Endothelial cell of umbilical vein (primary cell): ENCODE results near the gene PFKFB1. TPM values are rescaled to one million over a fixed set of nuclear protein-coding genes. Genes with fewer than 3 reads are reported as not detected.

Experiments
- BruUV-seq: library from RNA; stranded (reverse); fragments of 400-500 nt; replicated peaks from 2 replicates; lab custom pipeline; 2021; lab: Mats Ljungman, UMichigan
- CTCF ChIA-PET: fragments of 300-600, 350-600 bp; sonication (Branson Sonifier 250); formaldehyde crosslinking; loops from one replicate; lab custom pipeline; 2021; ENCODE audit warnings: antibody characterized with exemption, inconsistent platforms; lab: Charles Lee
- POLR2A ChIA-PET: fragments of 300-600, 350-600 bp; sonication (Branson Sonifier 250); formaldehyde crosslinking; loops from one replicate; lab custom pipeline; 2021; ENCODE audit warnings: antibody characterized with exemption, inconsistent platforms; lab: Charles Lee
- DNase-seq: peaks from one replicate; pipeline ENCODE4 v3.0.0-alpha.2; 2011; ENCODE audit warnings: low read depth, low spot score
- FAIRE-seq: peaks from 2 replicates; lab custom pipeline; 2011; peaks lifted over from hg19 to GRCh38; lab: Jason Lieb, UNC
- H2AFZ ChIP-seq: 2 replicates; pipeline ENCODE4 v1.6.0; 2012; ENCODE audit warnings: low read depth, low read length, control low read depth, inconsistent platforms
- H3K27ac ChIP-seq: 2 replicates; pipeline ENCODE4 v1.5.1; 2011; ENCODE audit warnings: low read depth, mild to moderate bottlenecking, control low read depth, low read length, moderate library complexity; ENCODE audit not compliant: insufficient read depth
- H3K27me3 ChIP-seq, 2 experiments: 2 replicates each; pipeline versions ENCODE4 v1.6.0 to v1.6.1; 2011; ENCODE audit warnings: low read length in 2 of 2, mixed read lengths in 1 of 2; ENCODE audit not compliant: control insufficient read depth in 2 of 2, insufficient read depth in 2 of 2
- H3K36me3 ChIP-seq, 2 experiments: 2 replicates in 1 of 2; 3 replicates in 1 of 2; pipeline ENCODE4 v1.5.1; 2011; ENCODE audit warnings: low read length in 2 of 2, mild to moderate bottlenecking in 1 of 2, moderate library complexity in 1 of 2; ENCODE audit not compliant: control insufficient read depth in 2 of 2, insufficient read depth in 2 of 2; ENCODE audit errors: extremely low read depth in 1 of 2
- H3K4me1 ChIP-seq: 3 replicates; pipeline ENCODE4 v1.5.1; 2011; ENCODE audit warnings: mild to moderate bottlenecking, low read length; ENCODE audit not compliant: control insufficient read depth, insufficient read depth; ENCODE audit errors: extremely low read depth
- H3K4me2 ChIP-seq: 2 replicates; pipeline ENCODE4 v1.6.1; 2011; ENCODE audit warnings: low read length, control low read depth, mixed read lengths; ENCODE audit not compliant: insufficient read depth
- H3K4me3 ChIP-seq, 3 experiments: fragments of 200-600 bp in 1 of 3; sonication (generic), shearing (Covaris generic) in 1 of 3; replicated peaks in 1 of 3; 2 replicates each; pipeline ENCODE4 v1.5.1; 2011 to 2016; ENCODE audit warnings: control low read depth in 3 of 3, low read length in 3 of 3, mild to moderate bottlenecking in 2 of 3, inconsistent platforms in 1 of 3, low read depth in 1 of 3, moderate library complexity in 1 of 3; ENCODE audit not compliant: insufficient read depth in 1 of 3
- H3K79me2 ChIP-seq: 2 replicates; pipeline ENCODE4 v1.6.0; 2012; ENCODE audit warnings: low read length, inconsistent platforms; ENCODE audit not compliant: control insufficient read depth, insufficient read depth
- H3K9ac ChIP-seq: replicated peaks from 2 replicates; pipeline ENCODE3; 2011; ENCODE audit warnings: low read length, control low read depth; ENCODE audit not compliant: insufficient read depth; ENCODE audit errors: extremely low read depth
- H3K9me1 ChIP-seq: replicated peaks from 3 replicates; pipeline ENCODE4 v1.6.0; 2011; ENCODE audit warnings: mild to moderate bottlenecking, low read length; ENCODE audit not compliant: control insufficient read depth, insufficient read depth; ENCODE audit errors: extremely low read depth
- H3K9me3 ChIP-seq: replicated peaks from 2 replicates; pipeline ENCODE4 v1.5.1; 2012; ENCODE audit warnings: low read length, inconsistent platforms; ENCODE audit not compliant: control insufficient read depth, insufficient read depth
- H4K20me1 ChIP-seq: replicated peaks from 2 replicates; pipeline ENCODE3; 2011; ENCODE audit warnings: mild to moderate bottlenecking, low read length; ENCODE audit not compliant: control insufficient read depth, insufficient read depth; ENCODE audit errors: extremely low read depth
- CTCF ChIP-seq, 2 donors: IDR thresholded peaks; 1 replicate in 1 of 2; 2 replicates in 1 of 2; pipeline ENCODE4 v1.5.1; 2011; ENCODE audit warnings: low read length in 2 of 2, mild to moderate bottlenecking in 2 of 2, moderate library complexity in 2 of 2, control low read depth in 1 of 2, inconsistent platforms in 1 of 2, low read depth in 1 of 2; ENCODE audit not compliant: insufficient read depth in 1 of 2; ENCODE audit errors: extremely low read depth in 1 of 2
- EZH2 ChIP-seq: IDR thresholded peaks from 2 replicates; pipeline ENCODE4 v1.6.1; 2012; ENCODE audit warnings: borderline replicate concordance, low read depth, mild to moderate bottlenecking, moderate library complexity, low read length, inconsistent platforms; ENCODE audit not compliant: severe bottlenecking
- FOS ChIP-seq: IDR thresholded peaks from 2 replicates; pipeline ENCODE4 v1.6.1; 2011; ENCODE audit warnings: mild to moderate bottlenecking, low read length, moderate library complexity, borderline replicate concordance; ENCODE audit not compliant: insufficient read depth
- GATA2 ChIP-seq: IDR thresholded peaks from 2 replicates; pipeline ENCODE4 v1.7.0; 2011; ENCODE audit warnings: low read depth, mild to moderate bottlenecking, moderate library complexity, mixed read lengths, low read length; ENCODE audit not compliant: insufficient read length, insufficient read depth
- JUN ChIP-seq: IDR thresholded peaks from 2 replicates; pipeline ENCODE4 v1.6.1; 2011; ENCODE audit warnings: borderline replicate concordance, low read depth; ENCODE audit not compliant: insufficient read length, insufficient read depth
- MYC ChIP-seq: IDR thresholded peaks from one replicate; pipeline ENCODE4 v1.6.1; 2011; ENCODE audit warnings: mild to moderate bottlenecking, low read depth, low read length
- POLR2A ChIP-seq: IDR thresholded peaks from 2 replicates; pipeline ENCODE4 v1.6.1; 2012; ENCODE audit warnings: low read depth, mild to moderate bottlenecking, control low read depth, low read length
- POLR2AphosphoS5 ChIP-seq: IDR thresholded peaks from 2 replicates; pipeline ENCODE4 v1.6.1; 2012; ENCODE audit warnings: low read depth, mild to moderate bottlenecking, control low read depth, low read length, moderate library complexity; ENCODE audit not compliant: insufficient read depth
- dilution Hi-C: fragments of 300-500 bp; cut with MboI; formaldehyde crosslinking; loops from one replicate; pipeline ENCODE4 v1.15.0; 2019; ENCODE audit warnings: low sequenced_read_pairs; ENCODE audit not compliant: extremely low pct_ligation_motif_present
- intact Hi-C: fragments of 100-400 bp; cut with micrococcal nuclease; formaldehyde crosslinking; loops from one replicate; pipeline ENCODE4 v1.10.0; 2022
- polyA plus RNA-seq, 4 experiments: library from polyadenylated mRNA; depleted of rRNA in 3 of 4; stranded (reverse) in 3 of 4; unstranded in 1 of 4; fragments of >200 nt; gene quantifications; 2 replicates each; pipeline versions ENCODE4 v1.2.1 to v1.2.3, GENCODE V29; 2011 to 2012; ENCODE audit warnings: missing spikeins in 1 of 4
- total RNA-seq: library from RNA; stranded (reverse); gene quantifications from 2 replicates; pipeline ENCODE4 v1.2.3, GENCODE V29; 2021
- TF ChIP-seq, protein P1 (sequence below): IDR thresholded peaks from 2 replicates; pipeline ENCODE4 v1.6.1; 2011; ENCODE audit not compliant: insufficient read depth, insufficient read length

PFKFB1 gene
- total and polyA plus RNA-seq, 2 donors (not counting 3 experiments of a cell fraction or from before 2014, with no cell fraction given), result 0.18 to 0.20 TPM

DNA sequence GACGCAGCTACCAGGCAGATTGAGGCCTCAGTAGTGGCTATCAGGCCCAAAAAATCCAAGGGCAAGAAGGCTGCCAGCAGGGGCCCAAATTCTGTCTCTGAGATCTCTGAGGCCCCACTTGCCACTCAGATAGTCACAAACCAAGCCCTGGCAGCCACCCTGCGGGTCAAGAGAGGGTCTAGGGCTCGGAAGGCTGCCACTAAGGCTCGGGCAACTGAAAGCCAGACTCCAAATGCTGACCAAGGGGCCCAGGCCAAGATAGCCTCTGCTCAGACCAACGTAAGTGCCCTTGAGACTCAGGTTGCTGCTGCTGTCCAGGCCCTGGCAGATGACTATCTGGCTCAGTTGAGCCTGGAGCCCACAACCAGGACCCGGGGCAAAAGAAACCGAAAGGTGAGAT, 70.6 kb downstream of the PFKFB1 start:
- intact Hi-C loops, result loop anchor here (5.0 kb wide), 1 partner anchor 116 kb away; the partner anchor contains the start of gene MAGED2
- Histone ChIP-seq H3K27ac (no peak overlapping the region), H3K4me3 (no peak overlapping the region), H3K9me3 (no peaks in the 10 kb centered on the region), H3K36me3 (peaks cover 0 to 2% of the 10 kb centered on the region in 2 experiments), H3K9me1 (no peaks in the 10 kb centered on the region), H3K4me2 (no peak overlapping the region), H2AFZ (no peak overlapping the region), H3K4me1 (peaks cover 3% of the 10 kb centered on the region), H3K27me3 (no peaks in the 10 kb centered on the region), H3K79me2 (no peaks in the 10 kb centered on the region), H4K20me1 (no peaks in the 10 kb centered on the region), H3K9ac (no peak overlapping the region)
- FAIRE-seq (no peak), DNase-seq (no peak)
- POLR2A ChIA-PET, result no interaction called here
- no TSS peak for BruUV-seq
- TF ChIP-seq GATA2 (no peak), EZH2 (no peak), POLR2AphosphoS5 (no peak), POLR2A (no peak), MYC (no peak), JUN (no peak), FOS (no peak), CTCF (IDR thresholded peaks at IDR 0.05; ENCODE audit: extremely low read depth in 1 of 2, insufficient read depth in 1 of 2, low read depth in 1 of 2, low read length in 2 of 2) (no peak)
- TF ChIP-seq, protein P1, sequence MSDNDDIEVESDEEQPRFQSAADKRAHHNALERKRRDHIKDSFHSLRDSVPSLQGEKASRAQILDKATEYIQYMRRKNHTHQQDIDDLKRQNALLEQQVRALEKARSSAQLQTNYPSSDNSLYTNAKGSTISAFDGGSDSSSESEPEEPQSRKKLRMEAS, result no peak
- CTCF ChIA-PET, result no interaction called here
- dilution Hi-C loops, result no loop called here
